Glutamatergic neuron (in vitro differentiated cells): ENCODE results near the gene IGLON5. TPM values are rescaled to one million over a fixed set of nuclear protein-coding genes. Genes with fewer than 3 reads are reported as not detected.

Experiments
- DNase-seq: peaks from one replicate; pipeline ENCODE4 v3.0.0; 2022
- H3K27ac Mint-ChIP-seq: one replicate; pipeline ENCODE4 v1.8.0; 2020; ENCODE audit warnings: mild to moderate bottlenecking, mixed read lengths, inconsistent platforms; ENCODE audit not compliant: unreplicated experiment
- H3K27me3 Mint-ChIP-seq: one replicate; pipeline ENCODE4 v1.8.0; 2020; ENCODE audit warnings: mild to moderate bottlenecking, moderate library complexity, mixed read lengths, inconsistent platforms; ENCODE audit not compliant: unreplicated experiment
- H3K36me3 Mint-ChIP-seq: one replicate; pipeline ENCODE4 v1.8.0; 2020; ENCODE audit warnings: mild to moderate bottlenecking, mixed read lengths, inconsistent platforms; ENCODE audit not compliant: unreplicated experiment
- H3K4me1 Mint-ChIP-seq: one replicate; pipeline ENCODE4 v1.8.0; 2020; ENCODE audit warnings: mild to moderate bottlenecking, low read depth, mixed read lengths, inconsistent platforms; ENCODE audit not compliant: unreplicated experiment
- H3K4me3 Mint-ChIP-seq: one replicate; pipeline ENCODE4 v1.8.0; 2020; ENCODE audit warnings: mild to moderate bottlenecking, mixed read lengths, inconsistent platforms; ENCODE audit not compliant: unreplicated experiment
- H3K9me3 Mint-ChIP-seq: one replicate; pipeline ENCODE4 v1.8.0; 2020; ENCODE audit warnings: mild to moderate bottlenecking, moderate library complexity, mixed read lengths, inconsistent platforms; ENCODE audit not compliant: unreplicated experiment
- total RNA-seq: library from RNA; stranded (reverse); fragmentation: NEBNext Ultra II Directional; extraction: Animal tissue kit (Norgen Biotek cat#: 25700); gene quantifications from one replicate; pipeline ENCODE4 v1.2.1, GENCODE V29; 2021; ENCODE audit not compliant: unreplicated experiment
- TF ChIP-seq, protein P1 (sequence below): fragments of 200-600 bp; sonication (generic); IDR thresholded peaks from one replicate; pipeline ENCODE4 v1.5.0; 2021; ENCODE audit not compliant: partially characterized antibody, unreplicated experiment

IGLON5 gene
- total RNA-seq, 1 donor from 2014 or later = 59.9 TPM

DNA sequence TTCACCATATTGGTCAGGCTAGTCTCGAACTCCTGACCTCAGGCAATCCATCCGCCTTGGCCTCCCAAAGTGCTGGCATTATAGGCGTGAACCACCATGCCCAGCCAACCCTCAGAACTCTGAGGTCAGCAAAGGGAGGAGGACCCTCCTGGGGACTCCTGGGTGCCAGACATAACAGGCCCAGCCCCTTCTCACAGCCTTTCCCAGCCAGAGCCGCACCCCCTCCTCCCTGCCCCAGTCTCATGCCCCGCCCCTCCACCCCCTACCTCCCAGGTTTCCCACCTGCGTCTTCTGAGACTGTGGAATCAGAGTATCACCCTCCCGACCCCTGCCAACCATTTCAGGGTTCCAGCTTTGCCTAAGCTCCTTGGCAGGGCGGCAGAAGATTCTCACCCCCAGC, 5.2 kb downstream of the IGLON5 start:
- DNase-seq = no peak
- Mint-ChIP-seq H3K27me3 (peaks cover 22% of the 10 kb centered on the region), H3K27ac (no peak overlapping the region), H3K36me3 (peaks cover 17% of the 10 kb centered on the region), H3K4me3 (no peak overlapping the region), H3K9me3 (peaks cover 19% of the 10 kb centered on the region), H3K4me1 (peaks cover 18% of the 10 kb centered on the region)
- TF ChIP-seq, protein P1, sequence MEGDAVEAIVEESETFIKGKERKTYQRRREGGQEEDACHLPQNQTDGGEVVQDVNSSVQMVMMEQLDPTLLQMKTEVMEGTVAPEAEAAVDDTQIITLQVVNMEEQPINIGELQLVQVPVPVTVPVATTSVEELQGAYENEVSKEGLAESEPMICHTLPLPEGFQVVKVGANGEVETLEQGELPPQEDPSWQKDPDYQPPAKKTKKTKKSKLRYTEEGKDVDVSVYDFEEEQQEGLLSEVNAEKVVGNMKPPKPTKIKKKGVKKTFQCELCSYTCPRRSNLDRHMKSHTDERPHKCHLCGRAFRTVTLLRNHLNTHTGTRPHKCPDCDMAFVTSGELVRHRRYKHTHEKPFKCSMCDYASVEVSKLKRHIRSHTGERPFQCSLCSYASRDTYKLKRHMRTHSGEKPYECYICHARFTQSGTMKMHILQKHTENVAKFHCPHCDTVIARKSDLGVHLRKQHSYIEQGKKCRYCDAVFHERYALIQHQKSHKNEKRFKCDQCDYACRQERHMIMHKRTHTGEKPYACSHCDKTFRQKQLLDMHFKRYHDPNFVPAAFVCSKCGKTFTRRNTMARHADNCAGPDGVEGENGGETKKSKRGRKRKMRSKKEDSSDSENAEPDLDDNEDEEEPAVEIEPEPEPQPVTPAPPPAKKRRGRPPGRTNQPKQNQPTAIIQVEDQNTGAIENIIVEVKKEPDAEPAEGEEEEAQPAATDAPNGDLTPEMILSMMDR = no peak

DNA sequence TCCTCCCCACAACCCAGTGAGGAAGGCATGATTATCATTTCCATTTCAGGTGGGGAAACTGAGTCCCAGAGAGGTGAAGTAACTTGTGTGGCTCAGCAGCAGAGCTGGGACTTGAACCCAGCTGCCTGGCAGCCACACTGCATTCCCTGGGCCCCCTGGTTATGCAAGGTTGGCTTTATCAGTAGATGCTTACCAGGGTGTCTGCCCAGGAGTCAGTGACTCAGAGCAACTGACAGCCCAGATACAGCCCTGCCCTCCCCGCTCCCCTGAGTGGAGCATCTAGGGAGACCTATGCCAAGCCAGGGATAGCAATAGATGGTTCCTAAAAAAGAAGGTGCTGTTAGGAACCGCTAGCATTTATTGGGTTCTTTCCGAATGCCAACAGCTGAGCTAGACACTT, 5.9 kb downstream of the IGLON5 start:
- Mint-ChIP-seq H3K27me3 (peaks cover 21% of the 10 kb centered on the region), H3K9me3 (peaks cover 16% of the 10 kb centered on the region), H3K36me3 (peaks cover 17% of the 10 kb centered on the region), H3K4me1 (peaks cover 16% of the 10 kb centered on the region), H3K27ac (no peak overlapping the region), H3K4me3 (no peak overlapping the region)
- DNase-seq = no peak
- TF ChIP-seq, protein P1 = no peak

DNA sequence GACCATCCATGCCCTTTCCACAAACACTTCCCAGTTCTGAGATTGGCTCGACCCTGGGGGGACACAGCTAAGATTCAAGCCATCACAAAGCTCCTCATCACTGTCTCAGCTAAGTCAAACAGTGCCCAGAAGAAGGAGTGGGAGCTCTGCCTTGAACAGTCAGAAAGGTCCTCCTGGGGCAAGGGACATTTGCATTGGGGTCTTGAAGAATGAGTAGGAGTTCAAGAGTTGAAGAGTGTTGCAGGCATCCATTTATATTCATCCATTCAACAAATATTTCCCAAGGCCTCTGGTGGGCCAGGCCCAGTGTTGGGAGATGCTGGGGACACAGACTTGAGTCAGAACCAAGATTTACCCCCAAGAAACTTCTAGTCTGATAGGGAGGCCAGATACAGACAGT, 6.5 kb downstream of the IGLON5 start:
- Mint-ChIP-seq H3K27me3 (peaks cover 20% of the 10 kb centered on the region), H3K27ac (no peak overlapping the region), H3K4me3 (no peak overlapping the region), H3K36me3 (peaks cover 17% of the 10 kb centered on the region), H3K9me3 (peaks cover 15% of the 10 kb centered on the region), H3K4me1 (peaks cover 15% of the 10 kb centered on the region)
- TF ChIP-seq, protein P1 = no peak
- no peak for DNase-seq

DNA sequence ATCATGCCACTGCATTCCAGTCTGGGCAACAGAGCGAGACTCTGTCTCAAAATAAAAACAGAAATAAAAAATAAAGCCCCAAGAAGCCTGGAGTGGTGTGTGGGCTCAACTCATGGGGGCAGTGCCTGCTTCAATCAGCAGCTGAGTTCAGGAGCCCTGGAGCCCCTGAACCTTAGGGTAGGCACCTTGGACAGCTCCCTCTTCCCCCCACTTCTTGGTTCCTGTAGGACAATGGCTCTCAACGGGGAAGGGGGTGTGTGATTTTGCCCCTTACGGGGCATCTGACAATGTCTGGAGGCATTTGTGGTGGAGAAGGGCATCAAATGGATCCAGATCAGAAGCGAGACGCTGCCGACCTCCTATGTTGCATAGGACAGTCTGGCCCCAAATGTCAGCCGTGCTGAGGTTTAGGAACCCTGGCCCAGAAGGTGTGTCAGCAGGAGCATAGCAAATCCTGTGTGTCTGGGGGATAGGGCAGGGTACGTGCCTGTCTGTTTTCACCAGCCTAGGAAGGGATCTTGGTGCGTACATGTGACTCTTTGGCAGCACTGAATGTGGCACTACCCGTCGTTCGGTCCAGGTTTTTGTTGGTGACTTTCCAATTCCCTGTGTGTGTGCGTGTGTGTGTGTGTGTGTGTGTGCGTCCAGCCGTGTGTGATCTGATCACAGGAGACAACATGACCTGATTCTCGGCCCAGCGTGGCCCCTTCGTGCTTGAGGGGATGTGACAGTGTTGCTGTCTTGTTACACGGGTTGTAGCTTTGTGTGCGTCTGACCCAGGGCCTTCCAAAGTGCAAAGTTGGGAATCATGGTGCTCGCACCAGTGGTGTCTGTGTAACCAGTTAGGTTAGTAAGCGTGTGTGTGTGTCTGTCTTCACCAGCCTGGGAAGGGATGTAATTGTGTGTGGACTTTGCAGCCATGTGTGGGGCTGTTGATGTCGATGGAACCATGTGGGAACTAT, 7.5 kb downstream of the IGLON5 start:
- Mint-ChIP-seq H3K36me3 (peaks cover 12% of the 10 kb centered on the region), H3K27ac (no peak overlapping the region), H3K4me3 (no peak overlapping the region), H3K9me3 (peaks cover 11% of the 10 kb centered on the region), H3K4me1 (peaks cover 10% of the 10 kb centered on the region), H3K27me3 (peaks cover 17% of the 10 kb centered on the region)
- TF ChIP-seq, protein P1 = no peak
- DNase-seq = no peak

DNA sequence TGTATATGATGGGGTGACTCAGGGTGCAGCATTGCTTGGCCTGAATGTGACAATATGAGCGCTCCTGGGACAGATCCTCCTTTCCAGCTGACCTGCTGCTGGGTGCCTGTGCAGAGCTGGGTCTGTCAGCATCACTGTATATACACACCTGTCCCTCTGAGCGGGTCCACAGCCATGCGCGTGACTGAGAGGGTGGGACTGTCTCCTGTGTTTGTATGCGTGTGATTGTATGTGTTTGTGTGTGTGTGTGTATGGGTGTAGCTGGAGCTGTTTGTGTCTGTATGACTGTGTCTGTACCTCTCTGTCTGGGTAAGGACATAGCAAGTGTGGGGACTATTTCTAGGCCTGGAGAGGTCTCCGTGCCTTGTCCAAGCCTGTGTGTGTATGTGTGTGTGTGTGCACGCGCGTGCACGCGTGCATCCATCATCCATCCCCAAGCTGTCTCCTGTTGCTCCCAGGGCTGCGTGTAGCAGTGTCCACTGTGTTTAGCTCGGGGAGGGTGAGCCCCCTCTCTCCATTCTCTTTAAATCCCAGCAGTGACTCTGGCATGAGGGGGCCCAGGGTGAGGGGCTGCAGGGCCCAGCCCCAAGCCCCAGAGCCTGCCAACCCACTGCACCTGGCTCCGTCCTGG, 8.3 kb downstream of the IGLON5 start:
- DNase-seq = no peak
- peaks cover 11% of the 10 kb centered on the region for H3K36me3 Mint-ChIP-seq
- no peak overlapping the region for H3K4me3 Mint-ChIP-seq
- peaks cover 9% of the 10 kb centered on the region for H3K9me3 Mint-ChIP-seq
- no peak overlapping the region for H3K27ac Mint-ChIP-seq
- peaks cover 10% of the 10 kb centered on the region for H3K4me1 Mint-ChIP-seq
- peaks cover 17% of the 10 kb centered on the region for H3K27me3 Mint-ChIP-seq
- TF ChIP-seq, protein P1 = no peak
